HFF-Myc (cell line): ENCODE measurements around the gene SLAMF1.

Experiments used
- DNase-seq: peaks from one replicate; pipeline ENCODE4 v3.0.0-alpha.2; 2011; ENCODE audit warnings: low read depth; ENCODE audit errors: extremely low read depth
- H3K4me3 ChIP-seq: replicated peaks from 2 replicates; pipeline ENCODE4 v1.5.1; 2011; ENCODE audit warnings: low read depth, mild to moderate bottlenecking, control low read depth, low read length
- CTCF ChIP-seq: IDR thresholded peaks from 2 replicates; pipeline ENCODE4 v1.5.1; 2012; ENCODE audit warnings: mild to moderate bottlenecking, low read depth, low read length, control low read depth; ENCODE audit errors: missing control alignments

SLAMF1 gene

GRCh38 chr1:160665330-160666078 is 18.7 kb upstream of the SLAMF1 start:
- no peak overlapping the region for H3K4me3 ChIP-seq

GRCh38 chr1:160664573-160665051 is 17.8 kb upstream of the SLAMF1 start:
- no peak for TF ChIP-seq CTCF
- no peak for DNase-seq
- H3K4me3 ChIP-seq, result no peak overlapping the region

More at GRCh38 chr1:160665330-160666078, 18.7 kb upstream of the SLAMF1 start:
- DNase-seq, result no peak
- no peak for TF ChIP-seq CTCF

GRCh38 chr1:160662910-160663309 is 16.1 kb upstream of the SLAMF1 start:
- DNase-seq, result no peak
- no peak for TF ChIP-seq CTCF
- H3K4me3 ChIP-seq, result no peak overlapping the region

- DNase-seq, result no peak
- TF ChIP-seq CTCF, result no peak
- no peak overlapping the region for H3K4me3 ChIP-seq
Observed at GRCh38 chr1:160659566-160659965, 12.7 kb upstream of the SLAMF1 start.

- H3K4me3 ChIP-seq, result no peak overlapping the region
- no peak for TF ChIP-seq CTCF
- DNase-seq, result no peak
Observed at GRCh38 chr1:160658814-160659193, 12.0 kb upstream of the SLAMF1 start.

- DNase-seq, result no peak
- TF ChIP-seq CTCF, result no peak
- no peak overlapping the region for H3K4me3 ChIP-seq
Observed at GRCh38 chr1:160658162-160658813, 11.4 kb upstream of the SLAMF1 start.
